HEK293T (cell line): ENCODE results near the gene ACOXL.

Experiments
- ARNT ChIP-seq: fragments of 450-650 bp; IDR thresholded peaks from 2 replicates; pipeline ENCODE4 v1.6.1; 2017; ENCODE audit warnings: mild to moderate bottlenecking
- BHLHE40 ChIP-seq: fragments of 450-650 bp; IDR thresholded peaks from 2 replicates; pipeline ENCODE4 v1.6.1; 2016; ENCODE audit warnings: mild to moderate bottlenecking, moderate library complexity, borderline replicate concordance
- FOXA1 ChIP-seq: fragments of 450-650 bp; IDR thresholded peaks from 2 replicates; pipeline ENCODE4 v1.6.1; 2016; ENCODE audit warnings: mild to moderate bottlenecking
- FOXK2 ChIP-seq: fragments of 450-650 bp; IDR thresholded peaks from 2 replicates; pipeline ENCODE4 v1.6.1; 2016; ENCODE audit warnings: mild to moderate bottlenecking
- FOXM1 ChIP-seq: fragments of 450-650 bp; IDR thresholded peaks from 2 replicates; pipeline ENCODE4 v1.6.1; 2017; ENCODE audit warnings: mild to moderate bottlenecking, borderline replicate concordance
- HDGF ChIP-seq: fragments of 450-650 bp; IDR thresholded peaks from 2 replicates; pipeline ENCODE4 v1.6.1; 2017; ENCODE audit warnings: antibody characterized with exemption, borderline replicate concordance
- L3MBTL2 ChIP-seq: fragments of 450-650 bp; conservative IDR thresholded peaks from 2 replicates; pipeline ENCODE4 v1.6.1; 2016; ENCODE audit warnings: mild to moderate bottlenecking
- PKNOX1 ChIP-seq: fragments of 450-650 bp; IDR thresholded peaks from 2 replicates; pipeline ENCODE4 v1.6.1; 2016
- SP1 ChIP-seq: fragments of 450-650 bp; IDR thresholded peaks from 2 replicates; pipeline ENCODE4 v1.6.1; 2017
- TARDBP ChIP-seq: fragments of 450-650 bp; IDR thresholded peaks from 2 replicates; pipeline ENCODE4 v1.6.1; 2016
- ZNF384 ChIP-seq: fragments of 450-650 bp; IDR thresholded peaks from 2 replicates; pipeline ENCODE4 v1.6.1; 2016

- TF ChIP-seq L3MBTL2 (no peak), FOXK2 (no peak), PKNOX1 (no peak), ZNF384 (no peak), FOXA1 (no peak), BHLHE40 (no peak), SP1 (no peak), FOXM1 (no peak), TARDBP (no peak), ARNT (no peak), HDGF (no peak)
These were observed 376.4 kb downstream of the ACOXL start for GRCh38 chr2:111108745-111109271.
